NB4 (cell line): Measurements from ENCODE around the gene MAGIX.

Experiments used
- CTCF ChIP-seq: IDR thresholded peaks from one replicate; pipeline ENCODE4 v1.5.1; 2012; ENCODE audit warnings: low read depth, low read length
- POLR2A ChIP-seq: IDR thresholded peaks from 2 replicates; pipeline ENCODE4 v1.6.1; 2011; ENCODE audit warnings: mild to moderate bottlenecking; ENCODE audit not compliant: insufficient read length; ENCODE audit errors: extremely low read depth

GRCh38 chrX:49171752-49172279 is 9.3 kb downstream of the MAGIX start, which contains the start of gene PLP2:
- TF ChIP-seq POLR2A (peak; percentile 54), CTCF (no peak)
